HEK293 (cell line): ENCODE data around the gene BCL6.

Experiments
- ATF2 ChIP-seq: fragments of 450-650 bp; formaldehyde crosslinking; IDR thresholded peaks from 2 replicates; pipeline ENCODE4 v1.5.1; 2016; ENCODE audit warnings: missing biosample characterization, missing genetic modification characterization, low read depth
- BCL11B ChIP-seq: fragments of 450-650 bp; formaldehyde crosslinking; IDR thresholded peaks from 2 replicates; pipeline ENCODE4 v1.5.1; 2016; ENCODE audit warnings: low read depth, missing biosample characterization, missing genetic modification characterization
- HOXD13 ChIP-seq: sonication (generic); formaldehyde crosslinking; IDR thresholded peaks from 2 replicates; pipeline ENCODE4 v1.8.0; 2022; ENCODE audit warnings: missing genetic modification reagents, borderline replicate concordance
- KLF10 ChIP-seq: fragments of 450-650 bp; IDR thresholded peaks from 2 replicates; pipeline ENCODE4 v1.5.1; 2018; ENCODE audit warnings: missing biosample characterization, mild to moderate bottlenecking, missing genetic modification characterization
- KLF17 ChIP-seq: fragments of 450-650 bp; formaldehyde crosslinking; IDR thresholded peaks from 2 replicates; pipeline ENCODE4 v1.5.1; 2016; ENCODE audit warnings: missing biosample characterization, missing genetic modification characterization
- MEIS1 ChIP-seq: sonication (generic); formaldehyde crosslinking; IDR thresholded peaks from 2 replicates; pipeline ENCODE4 v1.8.1; 2022; ENCODE audit warnings: missing genetic modification reagents, mild to moderate bottlenecking, borderline replicate concordance
- OSR2 ChIP-seq: fragments of 450-650 bp; formaldehyde crosslinking; IDR thresholded peaks from 2 replicates; pipeline ENCODE4 v1.5.1; 2016; ENCODE audit warnings: missing biosample characterization, missing genetic modification characterization
- TCF7L2 ChIP-seq: IDR thresholded peaks from 2 replicates; pipeline ENCODE4 v1.6.1; 2011; ENCODE audit warnings: low read depth, mild to moderate bottlenecking, inconsistent platforms, low read length, moderate library complexity, borderline replicate concordance
- YY2 ChIP-seq: fragments of 450-650 bp; formaldehyde crosslinking; IDR thresholded peaks from 2 replicates; pipeline ENCODE4 v1.5.1; 2016; ENCODE audit warnings: missing biosample characterization, missing genetic modification characterization
- ZBTB21 ChIP-seq: fragments of 450-650 bp; formaldehyde crosslinking; IDR thresholded peaks from 2 replicates; pipeline ENCODE4 v1.5.1; 2017; ENCODE audit warnings: missing biosample characterization, missing genetic modification characterization
- ZBTB44 ChIP-seq: fragments of 450-650 bp; IDR thresholded peaks from 2 replicates; pipeline ENCODE4 v1.5.1; 2018; ENCODE audit warnings: missing biosample characterization, mild to moderate bottlenecking, missing genetic modification characterization
- ZEB2 ChIP-seq: fragments of 450-650 bp; formaldehyde crosslinking; IDR thresholded peaks from 2 replicates; pipeline ENCODE4 v1.5.1; 2016; ENCODE audit warnings: missing biosample characterization, missing genetic modification characterization
- ZNF26 ChIP-seq: fragments of 450-650 bp; formaldehyde crosslinking; IDR thresholded peaks from 2 replicates; pipeline ENCODE4 v1.5.1; 2016; ENCODE audit warnings: missing biosample characterization, missing genetic modification characterization
- ZNF341 ChIP-seq: fragments of 450-650 bp; formaldehyde crosslinking; IDR thresholded peaks from 2 replicates; pipeline ENCODE4; 2016; ENCODE audit warnings: low read depth, missing biosample characterization, missing genetic modification characterization
- ZNF362 ChIP-seq: fragments of 450-650 bp; formaldehyde crosslinking; IDR thresholded peaks from 2 replicates; pipeline ENCODE4 v1.5.1; 2016; ENCODE audit warnings: missing biosample characterization, missing genetic modification characterization
- ZNF394 ChIP-seq: fragments of 450-650 bp; formaldehyde crosslinking; IDR thresholded peaks from 2 replicates; pipeline ENCODE4 v1.5.1; 2016; ENCODE audit warnings: missing biosample characterization, missing genetic modification characterization, mild to moderate bottlenecking, moderate library complexity, borderline replicate concordance
- ZNF48 ChIP-seq: fragments of 450-650 bp; formaldehyde crosslinking; IDR thresholded peaks from 2 replicates; pipeline ENCODE4 v1.5.1; 2016; ENCODE audit warnings: missing biosample characterization, missing genetic modification characterization
- ZNF501 ChIP-seq: fragments of 450-650 bp; formaldehyde crosslinking; IDR thresholded peaks from 2 replicates; pipeline ENCODE4 v1.5.1; 2016; ENCODE audit warnings: missing biosample characterization, missing genetic modification characterization
- ZNF510 ChIP-seq: fragments of 450-650 bp; formaldehyde crosslinking; IDR thresholded peaks from 2 replicates; pipeline ENCODE4 v1.5.1; 2018; ENCODE audit warnings: mild to moderate bottlenecking, missing genetic modification characterization, missing biosample characterization; ENCODE audit not compliant: insufficient replicate concordance
- ZNF560 ChIP-seq: fragments of 450-650 bp; formaldehyde crosslinking; IDR thresholded peaks from 2 replicates; pipeline ENCODE4 v1.5.1; 2017; ENCODE audit warnings: missing biosample characterization, missing genetic modification characterization, borderline replicate concordance
- ZNF623 ChIP-seq: fragments of 450-650 bp; formaldehyde crosslinking; IDR thresholded peaks from 2 replicates; pipeline ENCODE4 v1.5.1; 2016; ENCODE audit warnings: missing biosample characterization, missing genetic modification characterization
- ZNF701 ChIP-seq: fragments of 450-650 bp; formaldehyde crosslinking; IDR thresholded peaks from 2 replicates; pipeline ENCODE4 v1.5.1; 2016; ENCODE audit warnings: missing biosample characterization, missing genetic modification characterization
- ZNF768 ChIP-seq: fragments of 450-650 bp; formaldehyde crosslinking; IDR thresholded peaks from 2 replicates; pipeline ENCODE4 v1.5.1; 2018; ENCODE audit warnings: missing biosample characterization, mild to moderate bottlenecking, missing genetic modification characterization
- ZNF843 ChIP-seq: fragments of 450-650 bp; formaldehyde crosslinking; IDR thresholded peaks from 2 replicates; pipeline ENCODE4 v1.5.1; 2016; ENCODE audit warnings: missing biosample characterization, missing genetic modification characterization
- ZSCAN30 ChIP-seq: fragments of 450-650 bp; IDR thresholded peaks from 2 replicates; pipeline ENCODE4 v1.5.1; 2018; ENCODE audit warnings: missing biosample characterization, mild to moderate bottlenecking, missing genetic modification characterization, moderate library complexity

Gene BCL6

GRCh38 chr3:187745201-187746058 is at the start of gene BCL6 (continued):
- peak; percentile 67; the same call in 1 of the 2 replicates for TF ChIP-seq ZSCAN30
- peak; percentile 95 for TF ChIP-seq ZBTB44 (tag by site-specific recombination)
- TF ChIP-seq TCF7L2 = peak; percentile 58; the same call in 1 of the 2 replicates
- TF ChIP-seq BCL11B (tag by site-specific recombination) = 0 out of 2 replicates have a peak, but pooled peaks have one; percentile 20
- TF ChIP-seq ZEB2 = peak; percentile 67
- 0 out of 2 replicates have a peak, but pooled peaks have one; percentile 39 for TF ChIP-seq ZNF394 (tag by site-specific recombination)
- TF ChIP-seq ZNF768 (tag by site-specific recombination) = no peak
- TF ChIP-seq ZNF362 (tag by site-specific recombination) = no peak
- TF ChIP-seq HOXD13 (CRISPR knock-in tag) = no peak
- TF ChIP-seq ZNF560 (tag by site-specific recombination) = 0 out of 2 replicates have a peak, but pooled peaks have one; percentile 28
- peak; percentile 89 for TF ChIP-seq ZBTB21
- TF ChIP-seq ZNF510 = no peak
- peak; percentile 61 for TF ChIP-seq ATF2
- TF ChIP-seq KLF17 (tag by site-specific recombination) = 0 out of 2 replicates have a peak, but pooled peaks have one; percentile 38
- no peak for TF ChIP-seq ZNF26 (tag by site-specific recombination)
- TF ChIP-seq OSR2 (tag by site-specific recombination) = peak; percentile 95
- TF ChIP-seq ZNF701 (tag by site-specific recombination) = no peak
- TF ChIP-seq ZNF341 (tag by site-specific recombination) = peak; percentile 93
- TF ChIP-seq YY2 (tag by site-specific recombination) = no peak
- no peak for TF ChIP-seq ZNF623 (tag by site-specific recombination)
- TF ChIP-seq KLF10 (tag by site-specific recombination) = peak; percentile 76; the same call in 1 of the 2 replicates
- no peak for TF ChIP-seq ZNF48 (tag by site-specific recombination)
- TF ChIP-seq ZNF501 = 0 out of 2 replicates have a peak, but pooled peaks have one; percentile 16
- no peak for TF ChIP-seq MEIS1
- TF ChIP-seq ZNF843 (tag by site-specific recombination) = 0 out of 2 replicates have a peak, but pooled peaks have one; percentile 23
